ENCODE measurements around the gene CELA3A.
"Not testable (repeated sequence)": the region's sequence is repeated elsewhere in the genome, so short reads cannot be mapped to it uniquely, and the experiment has no call there.

Gene CELA3A

DNA sequence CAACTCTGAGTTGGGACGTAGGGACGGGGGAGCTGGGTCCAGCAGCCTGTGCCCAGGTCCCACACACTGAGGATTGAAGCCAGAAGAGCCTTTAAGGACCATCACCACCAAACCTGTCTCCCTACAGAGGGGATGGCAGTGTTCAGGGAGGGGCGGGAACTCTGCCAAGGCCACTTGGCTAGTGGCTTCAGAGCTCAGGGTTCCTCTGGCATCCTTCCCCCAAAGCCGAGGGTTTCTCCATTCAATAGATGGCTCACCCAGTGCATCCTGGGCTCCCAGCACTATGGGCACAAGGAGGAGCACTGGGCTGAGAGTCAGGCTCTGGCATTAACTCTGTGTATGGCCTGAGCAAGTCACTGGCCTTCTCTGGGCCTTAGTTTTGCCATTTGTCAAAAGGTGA, 20.2 kb upstream of the CELA3A start:
- DNase-seq (ENCODE audit: low read depth), result not testable (repeated sequence)

DNA sequence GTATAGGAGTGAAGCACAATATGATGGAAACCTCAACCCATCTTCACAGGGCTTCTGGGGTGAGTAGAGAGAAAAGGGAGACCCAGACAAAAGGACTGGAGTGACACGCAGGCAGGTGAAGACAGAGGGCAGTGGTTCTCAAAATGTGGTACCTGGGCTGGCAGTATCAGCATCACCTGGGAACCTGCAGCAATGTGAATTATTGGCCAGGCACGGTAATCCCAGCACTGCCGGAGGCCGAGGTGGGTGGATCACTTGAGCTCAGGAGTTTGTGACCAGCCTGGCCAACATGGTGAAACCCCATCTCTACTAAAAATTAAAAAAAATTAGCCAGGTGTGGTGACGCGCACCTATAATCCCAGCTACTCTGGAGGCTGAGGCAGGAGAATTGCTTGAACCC, 19.3 kb upstream of the CELA3A start:
- DNase-seq (ENCODE audit: low read depth), result not testable (repeated sequence)

DNA sequence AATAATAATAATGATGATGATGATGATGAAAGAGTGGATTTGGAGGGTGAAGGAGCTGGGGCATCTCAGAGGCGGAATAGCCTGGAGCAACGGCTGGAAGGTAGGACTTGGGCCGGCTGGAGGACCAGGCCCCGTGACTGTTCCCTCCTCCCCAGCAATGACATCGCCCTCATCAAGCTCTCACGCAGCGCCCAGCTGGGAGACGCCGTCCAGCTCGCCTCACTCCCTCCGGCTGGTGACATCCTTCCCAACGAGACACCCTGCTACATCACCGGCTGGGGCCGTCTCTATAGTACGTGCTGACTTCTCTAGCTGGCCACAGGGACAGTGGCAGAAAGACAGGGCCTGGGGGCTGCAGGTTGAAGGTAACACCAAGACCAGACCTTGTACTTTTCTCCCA, 17.9 kb upstream of the CELA3A start:
- not testable (repeated sequence) for DNase-seq (ENCODE audit: low read depth)

DNA sequence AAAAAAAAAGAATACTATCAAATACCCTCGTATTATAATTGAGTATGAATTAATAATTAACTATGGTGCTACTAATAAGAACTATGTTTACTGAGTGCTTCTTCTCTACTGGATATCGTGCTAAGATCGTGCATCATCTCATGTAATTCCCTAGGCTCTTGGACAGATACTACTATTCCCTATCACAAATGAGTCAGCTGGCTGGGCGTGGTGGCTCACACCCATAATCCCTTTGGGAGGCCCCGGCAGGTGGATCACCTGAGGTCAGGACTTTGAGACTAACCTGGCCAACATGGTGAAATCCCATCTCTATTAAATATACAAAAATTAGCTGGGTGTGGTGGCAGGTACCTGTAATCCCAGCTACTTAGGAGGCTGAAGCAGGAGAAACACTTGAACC, 15.6 kb upstream of the CELA3A start:
- not testable (repeated sequence) for DNase-seq (ENCODE audit: low read depth)

DNA sequence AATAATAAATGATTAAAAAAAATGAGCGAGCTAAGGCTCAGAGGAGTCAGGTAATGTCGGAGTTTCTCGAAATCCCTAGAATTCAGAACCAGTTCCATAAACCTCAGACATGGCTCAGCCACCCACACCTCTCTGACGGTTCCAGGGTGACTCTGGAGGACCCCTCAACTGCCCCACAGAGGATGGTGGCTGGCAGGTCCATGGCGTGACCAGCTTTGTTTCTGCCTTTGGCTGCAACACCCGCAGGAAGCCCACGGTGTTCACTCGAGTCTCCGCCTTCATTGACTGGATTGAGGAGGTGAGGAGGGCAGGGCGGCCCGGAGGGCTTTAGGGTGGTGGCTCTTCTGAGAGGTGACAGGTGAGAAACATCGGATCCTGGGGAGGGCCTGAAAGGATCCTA, 15.1 kb upstream of the CELA3A start:
- not testable (repeated sequence) for DNase-seq (ENCODE audit: low read depth)

DNA sequence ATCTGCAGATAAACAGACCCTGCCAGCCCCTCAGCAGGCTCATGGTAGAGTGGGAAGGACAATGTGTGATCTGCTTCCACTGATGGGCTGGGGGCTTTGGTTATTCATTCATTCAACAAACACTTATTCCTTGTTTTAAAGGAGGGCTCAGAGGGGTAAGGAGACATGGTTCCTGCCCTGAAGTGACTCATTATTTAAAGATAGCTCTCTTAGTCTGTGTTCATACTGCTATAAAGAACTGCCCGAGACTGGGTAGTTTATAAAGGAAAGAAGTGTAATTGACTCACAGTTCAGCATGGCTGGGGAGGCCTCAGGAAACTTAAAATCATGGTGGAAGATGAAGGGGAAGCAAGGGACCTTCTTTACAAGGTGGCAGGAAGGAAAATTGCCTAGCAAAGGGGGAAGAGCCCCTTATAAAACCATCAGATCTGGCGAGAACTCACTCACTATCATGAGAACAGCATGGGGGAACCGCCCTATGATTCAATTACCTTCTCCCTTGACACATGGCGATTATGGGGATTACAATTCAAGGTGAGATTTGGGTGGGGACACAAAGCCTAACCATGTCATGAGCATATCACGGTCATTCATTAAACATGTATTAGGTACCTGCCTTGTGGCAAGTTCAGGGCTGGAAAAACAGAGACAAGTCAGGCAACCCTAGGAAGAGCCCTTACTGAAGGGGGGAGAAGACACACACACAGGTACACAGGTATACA, 11.6 kb upstream of the CELA3A start:
- not testable (repeated sequence) for DNase-seq (ENCODE audit: low read depth)

DNA sequence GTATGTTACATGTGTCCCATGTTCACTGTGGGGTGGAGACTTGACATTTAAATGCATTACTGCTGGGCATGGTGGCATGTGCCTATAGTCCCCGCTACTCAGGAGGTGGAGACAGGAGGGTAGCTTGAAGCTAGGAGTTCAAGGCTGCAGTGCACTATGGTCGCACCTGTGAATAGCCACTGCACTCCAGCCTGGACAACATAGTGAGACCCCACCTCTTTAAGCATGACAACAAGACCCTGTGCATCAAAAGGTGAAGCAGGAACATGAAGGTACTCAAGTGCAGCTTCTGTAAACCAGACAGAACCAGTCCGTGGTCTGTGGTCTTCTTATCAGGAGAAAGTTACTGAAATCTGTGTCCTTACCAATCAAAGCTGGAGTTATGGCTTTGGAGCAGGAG, 9.3 kb upstream of the CELA3A start:
- not testable (repeated sequence) for DNase-seq (ENCODE audit: low read depth)

DNA sequence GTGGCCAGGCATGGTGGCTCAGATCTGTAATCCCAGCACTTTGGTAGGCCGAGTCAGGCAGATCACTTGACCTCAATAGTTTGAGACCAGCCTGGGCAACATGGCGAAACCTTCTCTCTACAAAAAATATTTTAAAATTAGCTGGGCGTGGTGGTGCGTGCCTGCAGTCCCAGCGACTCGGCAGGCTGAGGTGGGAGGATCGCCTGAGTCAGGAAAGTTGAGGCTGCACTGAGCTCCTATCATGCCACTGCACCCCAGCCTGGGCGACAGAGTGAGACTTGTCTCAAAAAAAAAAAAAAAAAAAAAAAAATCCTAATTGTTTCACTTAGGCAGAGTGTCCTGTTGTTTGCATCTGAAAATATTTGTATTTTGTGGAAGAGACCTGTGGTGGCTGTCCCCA, 6.7 kb upstream of the CELA3A start:
- not testable (repeated sequence) for DNase-seq (ENCODE audit: low read depth)

DNA sequence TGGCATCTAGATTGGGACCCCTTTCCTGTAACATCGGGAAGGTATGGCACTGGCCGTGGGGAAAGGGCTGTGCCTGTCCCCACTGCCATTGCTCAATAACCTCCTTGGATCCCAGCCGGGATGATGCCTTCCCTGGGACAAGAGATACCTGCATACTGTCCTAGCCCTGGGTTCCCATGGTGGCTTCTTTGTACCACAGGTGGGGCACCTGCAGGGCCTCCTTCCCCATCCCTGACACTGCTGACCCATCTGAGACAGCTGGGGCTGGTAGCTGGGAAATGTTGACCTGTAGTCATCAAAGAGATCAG, 4.8 kb upstream of the CELA3A start:
- not testable (repeated sequence) for DNase-seq (ENCODE audit: low read depth)

DNA sequence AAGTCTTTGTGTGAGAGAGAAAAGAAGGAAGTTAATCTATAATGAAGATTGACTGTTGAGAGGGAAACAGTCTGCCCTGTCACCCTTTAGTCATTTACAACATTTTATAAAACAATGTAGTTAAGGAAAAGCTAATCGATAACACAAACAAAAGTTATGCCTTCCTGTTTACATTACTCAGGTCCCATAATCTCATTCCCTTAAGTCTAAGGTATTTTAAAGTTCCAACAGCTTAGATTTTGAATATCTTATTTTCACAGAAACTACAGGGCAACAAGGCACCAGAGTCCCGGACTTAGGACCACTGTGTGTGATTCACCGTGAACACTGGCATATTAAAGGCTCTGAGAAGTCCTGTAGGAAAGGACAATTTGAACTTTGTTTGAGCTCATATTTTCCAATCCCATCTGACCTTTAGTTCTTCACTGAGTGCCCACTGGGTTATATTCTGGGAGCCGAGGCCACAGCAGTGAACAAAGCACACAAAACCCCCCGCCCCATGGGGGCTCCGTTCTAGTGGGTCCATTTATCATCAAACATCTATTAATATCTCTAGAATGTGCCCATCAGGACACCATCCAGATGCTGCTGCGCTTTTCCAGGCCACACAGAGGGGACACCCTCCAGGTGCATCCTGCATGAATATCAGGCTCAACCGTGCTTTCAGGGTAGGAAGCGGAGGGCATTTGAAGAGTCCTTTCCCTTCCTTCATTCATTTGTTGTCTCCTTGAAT, 3.4 kb upstream of the CELA3A start:
- not testable (repeated sequence) for DNase-seq (ENCODE audit: low read depth)

DNA sequence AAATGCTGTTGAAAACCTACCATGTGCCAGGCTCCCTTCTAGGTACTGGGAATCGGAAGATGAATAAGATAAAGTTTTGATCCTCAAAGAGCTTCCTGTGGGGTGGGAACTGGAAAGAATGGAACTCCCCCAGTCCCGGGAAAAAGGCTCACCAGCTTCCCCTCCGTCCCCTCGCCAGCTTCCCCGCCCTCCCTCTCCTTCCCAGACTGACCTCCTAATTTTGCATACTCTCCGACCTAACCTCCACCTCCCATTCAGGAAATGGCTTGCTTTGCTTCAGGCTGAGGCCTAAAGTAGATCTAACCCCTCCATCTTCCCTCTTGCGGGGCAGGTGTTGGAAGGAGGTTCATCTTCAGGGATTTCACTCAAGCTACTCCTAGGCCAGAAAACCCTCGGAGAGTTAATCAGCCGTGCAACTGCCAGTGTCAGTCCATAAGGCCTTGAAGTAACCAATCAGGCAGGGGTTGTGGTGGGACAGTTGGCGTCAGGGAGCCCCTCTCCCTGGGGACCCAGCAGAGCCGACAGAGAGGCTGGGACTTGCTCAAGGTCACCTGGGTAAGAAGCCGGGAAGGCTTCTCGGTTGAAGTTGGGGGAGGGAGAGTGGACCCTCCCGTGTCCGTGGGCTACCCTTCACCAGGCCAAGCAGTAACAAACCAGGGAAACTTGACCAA, 2.7 kb upstream of the CELA3A start:
- DNase-seq (ENCODE audit: low read depth), result not testable (repeated sequence)

DNA sequence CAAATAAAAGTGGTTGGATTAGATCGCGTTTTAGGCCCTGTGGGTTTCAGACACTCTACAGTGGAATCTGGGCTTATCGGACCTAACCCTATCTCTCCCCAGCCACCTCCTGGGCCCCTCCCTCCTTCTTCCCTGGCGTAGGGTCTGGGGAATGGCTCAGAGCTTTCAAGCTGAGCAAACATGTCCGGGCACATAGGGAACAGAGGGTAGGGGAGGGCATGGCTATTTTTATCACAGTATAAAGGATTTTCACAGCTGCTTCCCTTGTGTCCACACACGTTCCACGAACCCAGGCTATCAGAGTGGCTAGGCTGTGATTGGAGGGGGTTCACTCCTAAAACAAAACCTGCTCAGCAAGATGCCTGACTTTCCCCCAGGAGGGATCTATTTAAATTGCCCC, 1.8 kb upstream of the CELA3A start:
- DNase-seq (ENCODE audit: low read depth), result not testable (repeated sequence)

DNA sequence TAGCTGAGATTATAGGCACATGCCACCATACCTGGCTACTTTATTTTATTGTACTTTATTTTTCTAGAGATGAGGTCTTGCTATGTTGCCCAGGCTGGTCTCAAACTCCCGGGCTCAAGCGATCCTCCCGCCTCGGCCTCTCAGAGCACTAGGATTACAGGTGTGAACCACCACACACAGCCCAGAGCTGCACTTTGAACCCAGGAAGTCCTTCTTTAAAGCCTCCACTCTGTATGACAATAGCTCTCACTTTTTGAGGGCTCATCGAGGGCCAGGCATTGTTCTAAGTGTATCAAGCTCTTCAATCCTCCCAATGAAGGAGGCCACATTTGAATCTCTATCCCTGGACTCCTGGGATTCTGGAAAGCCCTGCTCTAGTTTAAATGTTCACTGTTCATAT, 1.0 kb downstream of the CELA3A start:
- not testable (repeated sequence) for DNase-seq (ENCODE audit: low read depth)

DNA sequence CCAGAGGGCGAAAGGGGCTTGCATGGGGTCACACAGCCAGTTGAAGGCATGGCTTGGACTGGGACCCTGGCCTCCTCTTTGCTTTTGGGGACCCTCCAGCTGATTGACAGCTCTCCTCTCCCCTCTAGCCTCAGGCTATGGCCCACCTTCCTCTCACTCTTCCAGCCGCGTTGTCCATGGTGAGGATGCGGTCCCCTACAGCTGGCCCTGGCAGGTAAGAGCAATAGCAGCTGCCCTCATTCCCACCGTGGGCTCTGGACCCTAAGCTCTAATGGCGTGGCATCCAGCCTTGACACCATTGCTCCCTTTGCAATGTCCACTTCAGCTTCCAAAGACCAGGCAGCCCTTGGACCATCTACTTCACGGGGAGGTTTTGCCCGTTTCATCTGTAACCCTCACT, 1.4 kb downstream of the CELA3A start:
- not testable (repeated sequence) for DNase-seq (ENCODE audit: low read depth)

DNA sequence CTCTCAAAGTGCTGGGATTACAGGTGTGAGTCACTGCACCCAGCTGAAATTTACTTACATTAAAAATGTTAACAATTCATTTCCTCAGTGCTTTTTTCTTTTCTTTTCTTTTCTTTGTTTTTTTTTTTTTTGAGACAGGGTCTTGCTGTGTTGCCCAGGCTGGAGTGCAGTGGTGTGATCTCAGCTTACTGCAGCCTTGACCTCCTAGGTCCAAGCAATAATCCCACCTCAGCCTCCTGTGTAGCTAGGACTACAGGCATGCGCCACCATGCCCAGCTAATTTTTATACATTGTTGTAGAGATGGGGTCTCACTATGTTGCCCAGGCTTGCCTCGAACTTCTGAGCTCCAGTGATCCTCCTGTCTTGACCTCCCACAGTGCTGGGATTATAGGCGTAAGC, 2.5 kb downstream of the CELA3A start:
- not testable (repeated sequence) for DNase-seq (ENCODE audit: low read depth)

DNA sequence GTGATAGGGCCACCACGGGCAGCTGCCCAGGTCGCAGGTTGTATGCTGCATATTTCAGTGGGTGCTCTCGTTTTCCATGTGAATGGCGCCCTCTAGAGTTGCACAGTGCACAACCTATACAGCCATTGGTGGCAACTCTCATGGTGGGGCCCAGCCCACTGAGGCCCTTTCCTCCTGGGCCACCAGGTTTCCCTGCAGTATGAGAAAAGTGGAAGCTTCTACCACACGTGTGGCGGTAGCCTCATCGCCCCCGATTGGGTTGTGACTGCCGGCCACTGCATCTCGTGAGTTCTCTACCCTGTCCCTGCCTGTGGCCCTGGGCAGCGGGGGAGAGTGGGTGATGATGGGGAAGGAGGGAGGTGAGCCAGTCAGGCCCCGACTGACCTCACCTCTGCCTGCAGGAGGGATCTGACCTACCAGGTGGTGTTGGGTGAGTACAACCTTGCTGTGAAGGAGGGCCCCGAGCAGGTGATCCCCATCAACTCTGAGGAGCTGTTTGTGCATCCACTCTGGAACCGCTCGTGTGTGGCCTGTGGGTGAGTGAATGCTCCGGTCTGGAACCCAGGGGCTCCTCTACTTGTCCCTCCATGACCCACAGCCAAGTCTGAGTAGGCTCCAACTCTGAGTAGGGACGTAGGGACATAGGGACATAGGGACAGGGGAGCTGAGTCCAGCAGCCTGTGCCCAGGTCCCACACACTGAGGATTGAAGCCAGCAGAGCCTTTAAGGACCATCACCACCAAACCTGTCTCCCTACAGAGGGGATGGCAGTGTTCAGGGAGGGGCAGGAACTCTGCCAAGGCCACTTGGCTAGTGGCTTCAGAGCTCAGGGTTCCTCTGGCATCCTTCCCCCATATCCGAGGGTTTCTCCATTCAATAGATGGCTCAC, 4.0 kb downstream of the CELA3A start:
- not testable (repeated sequence) for DNase-seq (ENCODE audit: low read depth)

DNA sequence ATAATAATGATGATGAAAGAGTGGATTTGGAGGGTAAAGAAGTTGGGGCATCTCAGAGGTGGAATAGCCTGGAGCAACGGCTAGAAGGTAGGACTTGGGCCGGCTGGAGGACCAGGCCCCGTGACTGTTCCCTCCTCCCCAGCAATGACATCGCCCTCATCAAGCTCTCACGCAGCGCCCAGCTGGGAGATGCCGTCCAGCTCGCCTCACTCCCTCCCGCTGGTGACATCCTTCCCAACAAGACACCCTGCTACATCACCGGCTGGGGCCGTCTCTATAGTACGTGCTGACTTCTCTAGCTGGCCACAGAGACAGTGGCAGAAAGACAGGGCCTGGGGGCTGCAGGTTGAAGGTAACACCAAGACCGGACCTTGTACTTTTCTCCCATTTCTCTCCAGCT, 5.3 kb downstream of the CELA3A start:
- not testable (repeated sequence) for DNase-seq (ENCODE audit: low read depth)

DNA sequence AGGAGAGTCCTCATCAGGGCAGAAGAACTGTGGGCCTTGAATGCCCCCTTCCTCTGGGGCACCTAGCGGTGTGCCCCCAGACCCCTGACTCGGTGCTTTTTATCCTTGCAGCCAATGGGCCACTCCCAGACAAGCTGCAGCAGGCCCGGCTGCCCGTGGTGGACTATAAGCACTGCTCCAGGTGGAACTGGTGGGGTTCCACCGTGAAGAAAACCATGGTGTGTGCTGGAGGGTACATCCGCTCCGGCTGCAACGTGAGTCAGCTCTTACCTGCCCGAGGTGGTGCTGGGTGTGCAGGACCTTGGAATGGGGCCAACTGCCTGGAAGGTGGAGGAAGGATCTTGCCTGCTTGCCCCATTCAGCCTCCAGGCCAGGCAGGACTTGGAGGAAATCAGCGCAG, 5.8 kb downstream of the CELA3A start:
- not testable (repeated sequence) for DNase-seq (ENCODE audit: low read depth)

DNA sequence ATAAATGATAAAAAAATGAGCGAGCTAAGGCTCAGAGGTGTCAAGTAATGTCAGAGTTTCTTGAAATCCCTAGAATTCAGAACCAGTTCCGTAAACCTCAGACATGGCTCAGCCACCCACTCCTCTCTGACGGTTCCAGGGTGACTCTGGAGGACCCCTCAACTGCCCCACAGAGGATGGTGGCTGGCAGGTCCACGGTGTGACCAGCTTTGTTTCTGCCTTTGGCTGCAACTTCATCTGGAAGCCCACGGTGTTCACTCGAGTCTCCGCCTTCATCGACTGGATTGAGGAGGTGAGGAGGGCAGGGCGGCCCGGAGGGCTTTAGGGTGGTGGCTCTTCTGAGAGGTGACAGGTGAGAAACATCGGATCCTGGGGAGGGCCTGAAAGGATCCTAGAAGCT, 8.1 kb downstream of the CELA3A start:
- DNase-seq (ENCODE audit: low read depth), result not testable (repeated sequence)

DNA sequence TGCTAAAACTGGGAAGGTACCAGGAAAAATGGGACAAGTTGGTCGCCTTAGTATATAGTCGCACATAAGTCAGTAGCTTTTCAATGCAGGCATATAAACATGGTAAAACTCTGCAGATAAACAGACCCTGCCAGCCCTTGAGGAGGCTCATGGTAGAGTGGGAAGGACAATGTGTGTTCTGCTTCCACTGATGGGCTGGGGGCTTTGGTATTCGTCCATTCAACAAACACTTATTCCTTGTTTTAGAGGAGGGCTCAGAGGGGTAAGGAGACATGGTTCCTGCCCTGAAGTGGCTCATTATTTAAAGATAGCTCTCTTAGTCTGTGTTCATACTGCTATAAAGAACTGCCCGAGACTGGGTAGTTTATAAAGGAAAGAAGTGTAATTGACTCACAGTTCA, 11.3 kb downstream of the CELA3A start:
- not testable (repeated sequence) for DNase-seq (ENCODE audit: low read depth)

DNA sequence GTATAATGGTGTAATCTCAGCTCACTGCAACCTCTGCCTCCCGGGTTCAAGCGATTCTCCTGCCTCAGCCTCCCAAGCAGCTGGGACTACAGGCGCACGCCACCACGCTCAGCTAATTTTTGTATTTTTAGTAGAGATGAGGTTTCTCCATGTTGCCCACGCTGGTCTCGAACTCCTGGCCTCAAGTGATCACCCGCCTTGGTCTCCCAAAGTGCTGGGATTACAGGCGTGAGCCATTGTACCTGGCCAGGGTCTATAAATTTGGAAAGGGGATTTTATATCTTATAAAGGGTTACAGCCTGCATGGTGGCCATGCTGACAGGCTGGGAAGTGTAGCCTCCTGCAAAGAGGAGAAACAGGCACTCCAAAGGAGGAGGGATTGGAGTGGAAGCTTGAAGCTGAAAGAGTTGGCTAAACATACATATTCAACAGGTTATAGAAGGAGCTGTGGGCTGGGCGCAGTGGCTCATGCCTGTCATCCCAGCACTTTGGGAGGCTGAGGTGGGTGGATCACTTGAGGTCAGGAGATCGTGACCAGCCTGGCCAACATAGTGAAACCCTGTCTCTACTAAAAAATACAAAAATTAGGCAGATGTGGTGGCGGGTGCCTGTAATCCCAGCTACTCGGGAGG, 13.2 kb downstream of the CELA3A start:
- not testable (repeated sequence) for DNase-seq (ENCODE audit: low read depth)

All from stromal cell of bone marrow (primary cell).